AG04450 (cell line): ENCODE data around the gene SEMA5A. TPM values are rescaled to one million over a fixed set of nuclear protein-coding genes. Genes with fewer than 3 reads are reported as not detected.

Experiments
- CTCF ChIA-PET: fragments of 300-600, 350-600 bp; formaldehyde crosslinking; extraction: SDS; loops from one replicate; lab custom pipeline; 2022; ENCODE audit warnings: antibody characterized with exemption, inconsistent platforms; lab: Charles Lee
- POLR2A ChIA-PET: fragments of 350-600 bp; formaldehyde crosslinking; extraction: SDS; loops from one replicate; lab custom pipeline; 2021; ENCODE audit warnings: antibody characterized with exemption, inconsistent platforms; lab: Yijun Ruan, JAX
- DNase-seq: peaks from one replicate; pipeline ENCODE4 v3.0.0-alpha.2; 2011; ENCODE audit warnings: low read depth, low spot score
- H3K27ac ChIP-seq: one replicate; pipeline ENCODE4 v1.5.1; 2012; ENCODE audit warnings: low read depth, low read length, control low read depth
- H3K27me3 ChIP-seq: one replicate; pipeline ENCODE4 v1.6.0; 2012; ENCODE audit warnings: low read length; ENCODE audit not compliant: control insufficient read depth, insufficient read depth
- H3K4me3 ChIP-seq: 2 replicates; pipeline ENCODE4 v1.5.1; 2011; ENCODE audit warnings: mild to moderate bottlenecking, low read depth, low read length, control low read depth
- H3K9me3 ChIP-seq: 2 replicates; pipeline ENCODE4 v1.5.1; 2012; ENCODE audit warnings: low read length; ENCODE audit not compliant: control insufficient read depth, insufficient read depth
- CTCF ChIP-seq: IDR thresholded peaks from 2 replicates; pipeline ENCODE4 v1.5.1; 2011; ENCODE audit warnings: low read depth, low read length, control low read depth, inconsistent platforms
- polyA plus RNA-seq: library from polyadenylated mRNA; depleted of rRNA; stranded (reverse); fragments of >200 nt; gene quantifications from 2 replicates; pipeline ENCODE4 v1.2.3, GENCODE V29; 2011

The SEMA5A gene
- polyA plus RNA-seq, 1 experiment = 31.8 TPM

- Histone ChIP-seq H3K4me3 (no peak overlapping the region), H3K9me3 (no peaks in the 10 kb centered on the region), H3K27me3 (no peaks in the 10 kb centered on the region), H3K27ac (no peak overlapping the region)
- DNase-seq = no peak
- no peak for TF ChIP-seq CTCF
- POLR2A ChIA-PET = no interaction called here
- CTCF ChIA-PET = no interaction called here
Observed at GRCh38 chr5:9091896-9092662, 453.8 kb downstream of the SEMA5A start.

GRCh38 chr5:9090381-9091026 lies 455.4 kb downstream of the SEMA5A start:
- H3K27ac ChIP-seq = no peak overlapping the region
- no peak for TF ChIP-seq CTCF
- H3K4me3 ChIP-seq = no peak overlapping the region
- DNase-seq = no peak
- POLR2A ChIA-PET = no interaction called here
- CTCF ChIA-PET = interaction anchor here (0.6 kb wide), 1 partner anchor 821 kb away, joined by 4 read pairs; no protein-coding TSS in a partner anchor
- no peaks in the 10 kb centered on the region for H3K27me3 ChIP-seq
- 0 out of 2 replicates have a peak, but pooled peaks cover 2% of the 10 kb centered on the region for H3K9me3 ChIP-seq

DNA sequence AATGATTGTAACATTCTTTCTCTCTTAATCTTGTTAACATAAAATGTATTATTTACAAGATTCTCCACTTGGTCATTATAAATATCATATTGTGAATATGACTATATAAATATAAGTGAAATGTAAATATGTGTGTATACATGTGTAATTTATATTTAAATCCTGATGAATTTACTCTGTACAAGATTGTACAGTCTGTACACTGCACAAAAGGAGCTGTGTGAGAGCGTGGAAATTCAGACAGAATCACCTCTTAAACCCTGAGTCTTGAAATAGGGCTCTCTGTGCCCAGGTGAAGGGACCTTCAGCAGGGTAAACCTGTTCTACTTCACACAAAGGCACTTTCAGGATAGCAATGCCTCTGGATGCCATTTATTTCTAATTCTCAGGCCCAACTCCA lies 456.0 kb downstream of the SEMA5A start:
- Histone ChIP-seq H3K27ac (no peak overlapping the region), H3K27me3 (no peaks in the 10 kb centered on the region), H3K9me3 (0 out of 2 replicates have a peak, but pooled peaks cover 5% of the 10 kb centered on the region), H3K4me3 (no peak overlapping the region)
- DNase-seq = no peak
- POLR2A ChIA-PET = no interaction called here
- CTCF ChIA-PET = interaction anchor here (1.0 kb wide), 1 partner anchor 20 kb away, joined by 3 read pairs; no protein-coding TSS in a partner anchor
- TF ChIP-seq CTCF = no peak

DNA sequence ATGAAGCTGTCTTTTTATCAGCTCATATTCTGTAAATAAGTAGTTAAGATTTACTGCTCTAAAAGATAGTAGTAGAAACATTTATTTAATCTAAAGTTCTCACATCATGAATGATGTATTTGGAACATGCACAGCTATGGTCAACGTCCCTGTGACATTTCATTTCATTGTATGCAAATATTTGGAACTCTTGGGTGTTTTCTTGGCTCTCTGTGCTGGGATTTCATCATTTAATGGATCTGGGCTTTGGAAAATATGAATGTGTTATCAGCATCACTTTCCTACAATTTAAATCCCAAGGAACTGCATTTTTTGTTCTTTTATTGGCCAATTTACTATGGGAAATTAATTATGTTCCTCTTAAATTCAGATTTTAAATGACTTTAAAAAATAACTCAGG lies 462.9 kb downstream of the SEMA5A start:
- Histone ChIP-seq H3K27me3 (no peaks in the 10 kb centered on the region), H3K27ac (no peak overlapping the region), H3K9me3 (0 out of 2 replicates have a peak, but pooled peaks cover 5% of the 10 kb centered on the region), H3K4me3 (no peak overlapping the region)
- POLR2A ChIA-PET = no interaction called here
- TF ChIP-seq CTCF = no peak
- CTCF ChIA-PET = no interaction called here
- no peak for DNase-seq

DNA sequence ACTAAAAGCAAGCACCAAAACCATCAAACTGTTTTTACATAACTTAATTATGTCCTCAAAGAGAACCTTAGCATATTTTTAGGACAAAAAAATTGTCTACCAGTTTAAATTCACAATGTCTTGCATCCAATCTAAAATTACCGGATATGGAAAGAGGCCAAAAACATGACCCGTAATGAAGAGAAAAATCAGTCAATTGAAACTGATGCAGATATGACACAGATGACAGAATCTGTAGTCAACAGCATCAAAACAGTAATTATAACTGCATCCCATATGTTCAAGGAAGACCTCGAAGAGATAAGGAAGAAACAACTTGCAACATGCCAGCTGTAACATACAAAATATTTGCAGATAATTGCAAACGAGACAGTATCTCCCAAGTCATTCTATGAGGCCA lies 473.2 kb downstream of the SEMA5A start:
- Histone ChIP-seq H3K27me3 (no peaks in the 10 kb centered on the region), H3K4me3 (no peak overlapping the region), H3K27ac (no peak overlapping the region), H3K9me3 (no peaks in the 10 kb centered on the region)
- CTCF ChIA-PET = no interaction called here
- no peak for DNase-seq
- TF ChIP-seq CTCF = no peak
- POLR2A ChIA-PET = no interaction called here
